Vagina (tissue), 2 donors: ENCODE data around the gene DDX4. TPM values are rescaled to one million over a fixed set of nuclear protein-coding genes. Genes with fewer than 3 reads are reported as not detected.

Experiments
- DNase-seq, 2 donors: peaks; one replicate each; pipeline ENCODE4 v3.0.0-alpha.2; 2017; ENCODE audit errors: extremely low spot score in 2 of 2
- H3K27ac ChIP-seq: fragments of 200-600 bp; sonication (generic); one replicate; pipeline ENCODE4 v1.5.1; 2019
- H3K27me3 ChIP-seq: fragments of 200-600 bp; sonication (generic); one replicate; pipeline ENCODE4 v1.5.1; 2019
- H3K36me3 ChIP-seq, 2 donors: fragments of 200-600 bp; sonication (generic); one replicate each; pipeline ENCODE4 v1.5.1; 2017 to 2019
- H3K4me1 ChIP-seq: fragments of 200-600 bp; sonication (generic); one replicate; pipeline ENCODE4 v1.5.1; 2019
- H3K4me3 ChIP-seq, 2 donors: fragments of 200-600 bp; sonication (generic); 1 replicate in 1 of 2; 2 replicates in 1 of 2; pipeline ENCODE4 v1.5.1; 2016 to 2019
- H3K9me3 ChIP-seq: fragments of 200-600 bp; sonication (generic); one replicate; pipeline ENCODE4 v1.5.1; 2019
- CTCF ChIP-seq, 3 experiments: fragments of 450-650 bp in 2 of 3; fragments of 200-600 bp in 1 of 3; sonication (generic) in 1 of 3; IDR thresholded peaks; one replicate each; pipeline ENCODE4 v1.5.1; 2017 to 2019; ENCODE audit warnings: antibody characterized with exemption in 3 of 3, mild to moderate bottlenecking in 2 of 3, moderate library complexity in 2 of 3
- POLR2A ChIP-seq, 2 donors: fragments of 450-650 bp; IDR thresholded peaks; one replicate each; pipeline ENCODE4 v1.6.1; 2017; ENCODE audit warnings: antibody characterized with exemption in 2 of 2, mild to moderate bottlenecking in 2 of 2, moderate library complexity in 2 of 2
- POLR2AphosphoS5 ChIP-seq, 2 donors: sonication (generic); formaldehyde crosslinking; IDR thresholded peaks; one replicate each; pipeline ENCODE4 v1.9.0; 2017; ENCODE audit warnings: antibody characterized with exemption in 2 of 2, mild to moderate bottlenecking in 2 of 2, low read depth in 1 of 2; ENCODE audit not compliant: insufficient read depth in 1 of 2
- intact Hi-C: fragments of 100-400 bp; cut with DNase I; formaldehyde crosslinking; loops from one replicate; pipeline ENCODE4 v1.15.1; 2023
- total RNA-seq: library from RNA; depleted of rRNA; stranded (reverse); fragments of >200 nt; gene quantifications from one replicate; pipeline ENCODE4 v1.2.3, GENCODE V29; 2016

The DDX4 gene
- total RNA-seq, 1 donor from 2014 or later, result not detected

GRCh38 chr5:55734658-55735057, 3.2 kb upstream of the DDX4 start:
- no peak for DNase-seq
- no peak overlapping the region for H3K4me3 ChIP-seq
- TF ChIP-seq POLR2A (IDR thresholded peaks at IDR 0.05) (no peak), POLR2AphosphoS5 (IDR thresholded peaks at IDR 0.05; ENCODE audit: insufficient read depth in 1 of 2, low read depth in 1 of 2) (no peak), CTCF (IDR thresholded peaks at IDR 0.05) (no peak)
- H3K9me3 ChIP-seq, result no peaks in the 10 kb centered on the region
- H3K36me3 ChIP-seq, result no peaks in the 10 kb centered on the region
- H3K27ac ChIP-seq, result no peak overlapping the region
- intact Hi-C loops, result no loop called here
- no peaks in the 10 kb centered on the region for H3K27me3 ChIP-seq
- H3K4me1 ChIP-seq, result no peaks in the 10 kb centered on the region

DNA sequence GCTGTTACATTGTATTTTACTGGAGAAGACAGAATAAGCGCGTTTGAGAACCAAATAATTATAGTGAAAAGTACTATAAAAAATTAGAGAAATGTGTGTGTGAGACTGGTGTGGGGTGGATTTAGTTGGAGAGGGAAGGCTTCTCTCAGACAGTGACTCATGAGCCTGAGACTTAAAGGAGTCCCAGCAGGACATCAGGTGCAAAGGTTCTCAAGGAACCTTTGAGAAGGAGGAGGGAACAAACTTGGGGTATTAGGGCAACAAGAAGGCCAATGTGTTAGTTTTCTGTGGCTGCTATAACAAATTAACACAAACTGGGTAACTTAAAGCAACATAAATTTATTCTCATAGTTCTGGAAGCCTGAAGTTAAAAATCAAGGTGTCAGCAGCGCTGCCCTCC, 4.9 kb downstream of the DDX4 start:
- intact Hi-C loops, result no loop called here
- H3K9me3 ChIP-seq, result no peaks in the 10 kb centered on the region

GRCh38 chr5:55747778-55748318, 10.0 kb downstream of the DDX4 start:
- intact Hi-C loops, result no loop called here
- Histone ChIP-seq H3K9me3 (no peaks in the 10 kb centered on the region), H3K4me1 (no peaks in the 10 kb centered on the region), H3K36me3 (no peaks in the 10 kb centered on the region), H3K27me3 (no peaks in the 10 kb centered on the region), H3K4me3 (no peak overlapping the region), H3K27ac (no peak overlapping the region)
- no peak for TF ChIP-seq CTCF (IDR thresholded peaks at IDR 0.05)
- TF ChIP-seq POLR2A (IDR thresholded peaks at IDR 0.05), result no peak
- TF ChIP-seq POLR2AphosphoS5 (IDR thresholded peaks at IDR 0.05; ENCODE audit: insufficient read depth in 1 of 2, low read depth in 1 of 2), result no peak
- no peak for DNase-seq

More for the DNA sequence above, 4.9 kb downstream of the DDX4 start:
- Histone ChIP-seq H3K4me3 (no peak overlapping the region), H3K4me1 (no peaks in the 10 kb centered on the region), H3K27ac (no peak overlapping the region), H3K36me3 (no peaks in the 10 kb centered on the region), H3K27me3 (no peaks in the 10 kb centered on the region)
- no peak for TF ChIP-seq POLR2AphosphoS5 (IDR thresholded peaks at IDR 0.05; ENCODE audit: insufficient read depth in 1 of 2, low read depth in 1 of 2)
- TF ChIP-seq POLR2A (IDR thresholded peaks at IDR 0.05), result no peak
- no peak for TF ChIP-seq CTCF (IDR thresholded peaks at IDR 0.05)
- DNase-seq, result no peak

- Histone ChIP-seq H3K4me3 (no peak overlapping the region), H3K4me1 (no peaks in the 10 kb centered on the region), H3K36me3 (no peaks in the 10 kb centered on the region), H3K9me3 (no peaks in the 10 kb centered on the region), H3K27me3 (no peaks in the 10 kb centered on the region), H3K27ac (no peak overlapping the region)
- TF ChIP-seq POLR2A (IDR thresholded peaks at IDR 0.05) (no peak), CTCF (IDR thresholded peaks at IDR 0.05) (no peak), POLR2AphosphoS5 (IDR thresholded peaks at IDR 0.05; ENCODE audit: insufficient read depth in 1 of 2, low read depth in 1 of 2) (no peak)
- intact Hi-C loops, result no loop called here
- no peak for DNase-seq
Measured at GRCh38 chr5:55749387-55749786, 11.5 kb downstream of the DDX4 start.

DNA sequence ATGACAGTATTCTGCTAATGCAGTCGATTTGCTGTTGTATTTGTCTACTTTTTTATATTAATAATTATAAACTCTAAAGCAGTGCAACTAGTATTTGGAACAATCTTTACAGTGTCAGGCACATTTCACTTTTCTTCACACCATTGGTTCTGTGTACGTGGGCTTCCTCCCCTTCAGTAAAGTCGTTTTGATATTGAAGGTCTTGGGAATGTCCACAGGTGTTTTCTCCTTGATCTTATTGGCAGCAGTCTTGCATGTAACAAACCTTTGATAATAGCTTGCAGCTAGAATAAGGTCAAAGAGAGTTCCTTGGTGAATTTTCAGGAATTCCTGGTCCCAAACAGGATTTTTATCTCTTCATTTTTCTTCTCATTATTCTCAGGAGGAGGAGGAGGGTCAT, 12.2 kb downstream of the DDX4 start:
- TF ChIP-seq POLR2A (IDR thresholded peaks at IDR 0.05), result no peak
- no peak for TF ChIP-seq POLR2AphosphoS5 (IDR thresholded peaks at IDR 0.05; ENCODE audit: insufficient read depth in 1 of 2, low read depth in 1 of 2)
- TF ChIP-seq CTCF (IDR thresholded peaks at IDR 0.05), result no peak
- no peak overlapping the region for H3K4me3 ChIP-seq
- no peak overlapping the region for H3K27ac ChIP-seq
- H3K4me1 ChIP-seq, result no peaks in the 10 kb centered on the region
- H3K36me3 ChIP-seq, result no peaks in the 10 kb centered on the region
- intact Hi-C loops, result no loop called here
- no peaks in the 10 kb centered on the region for H3K9me3 ChIP-seq
- H3K27me3 ChIP-seq, result no peaks in the 10 kb centered on the region
- DNase-seq, result no peak
